ENCODE results near the gene PRRC2C.
"Not testable (repeated sequence)": the region's sequence is repeated elsewhere in the genome, so short reads cannot be mapped to it uniquely, and the experiment has no call there.

- not testable (repeated sequence) for TF ChIP-seq CTCF (conservative IDR thresholded peaks at IDR 0.05 in 1 of 2, IDR thresholded peaks at IDR 0.05 in 1 of 2; ENCODE audit: low read depth in 1 of 2, low read length in 2 of 2); EZH2 (IDR thresholded peaks at IDR 0.05; ENCODE audit: low read length, missing control alignments)
These were observed 68.6 kb downstream of the PRRC2C start for GRCh38 chr1:171553960-171554359.

Measured in fibroblast of lung (primary cell).